ENCODE data around the gene SLC5A6.
"Not testable (repeated sequence)": the region's sequence is repeated elsewhere in the genome, so short reads cannot be mapped to it uniquely, and the experiment has no call there.

Gene SLC5A6

GRCh38 chr2:27204566-27204965, 7.5 kb downstream of the SLC5A6 start:
- no peak for DNase-seq (ENCODE audit: low read depth)

DNA sequence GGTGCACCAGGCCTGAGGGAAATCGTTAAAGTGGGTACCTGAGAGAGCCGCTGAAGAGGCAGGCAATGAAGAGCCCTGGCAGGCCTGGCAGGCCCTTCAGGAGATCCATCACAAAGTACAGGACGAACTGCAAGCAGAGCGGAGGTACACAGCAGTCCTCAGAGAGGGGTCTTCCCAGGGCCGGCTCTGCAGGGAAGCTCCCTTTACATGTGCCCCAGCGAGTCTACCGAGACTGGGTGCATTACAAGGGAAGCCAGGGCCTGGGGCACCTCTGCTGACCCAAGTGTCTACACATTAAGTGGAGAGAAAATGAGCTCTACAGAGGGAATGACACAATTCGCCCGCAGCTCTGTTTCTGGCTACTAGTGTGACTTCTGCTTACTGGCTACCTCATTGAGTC, 8.3 kb downstream of the SLC5A6 start:
- DNase-seq (ENCODE audit: low read depth) = no peak

DNA sequence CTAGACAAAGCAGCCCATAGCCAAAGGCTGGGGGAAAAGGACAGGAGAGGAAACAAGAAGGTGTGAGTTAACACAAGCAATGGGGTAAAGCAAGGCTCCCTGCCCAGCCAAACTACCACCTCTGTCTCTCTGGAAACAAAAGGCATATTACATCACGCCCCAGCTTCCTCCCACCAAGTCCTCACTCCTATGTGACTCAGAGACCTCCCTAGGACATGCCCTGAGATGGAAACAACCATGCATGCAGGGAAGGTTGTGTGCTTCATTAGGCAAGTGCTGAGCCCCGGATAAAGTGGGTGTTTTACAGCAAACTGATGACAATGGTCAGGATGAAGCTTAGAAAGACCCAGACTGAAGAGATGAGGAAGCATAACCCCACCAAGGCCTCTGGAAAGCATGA, 9.2 kb downstream of the SLC5A6 start:
- no peak for DNase-seq (ENCODE audit: low read depth)

- no peak for DNase-seq (ENCODE audit: low read depth)
Observed at GRCh38 chr2:27201675-27202074, 10.4 kb downstream of the SLC5A6 start.

- DNase-seq (ENCODE audit: low read depth) = no peak
Observed at GRCh38 chr2:27199241-27199640, 12.8 kb downstream of the SLC5A6 start.

GRCh38 chr2:27198627-27199026, 13.4 kb downstream of the SLC5A6 start:
- no peak for DNase-seq (ENCODE audit: low read depth)

DNA sequence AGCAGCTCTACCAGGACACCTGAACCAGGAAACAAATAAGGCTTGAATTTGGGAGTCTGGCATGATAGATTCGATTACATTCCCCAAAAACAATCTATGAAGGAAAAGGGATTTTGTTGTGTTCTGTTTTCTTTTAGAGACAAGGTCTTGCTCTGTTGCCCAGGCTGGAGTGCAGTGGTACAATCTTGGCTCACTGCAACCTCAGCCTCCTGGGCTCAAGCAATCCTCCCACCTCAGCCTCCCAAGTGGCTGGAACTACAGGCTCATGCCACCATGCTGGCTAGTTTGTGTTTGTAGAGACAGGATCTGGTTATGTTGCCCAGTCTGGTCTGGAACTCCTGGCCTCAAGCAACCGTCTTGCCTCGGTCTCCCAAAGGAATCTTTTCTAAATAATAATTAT, 14.0 kb downstream of the SLC5A6 start:
- DNase-seq (ENCODE audit: low read depth) = not testable (repeated sequence)

GRCh38 chr2:27195799-27196198, 16.3 kb downstream of the SLC5A6 start:
- not testable (repeated sequence) for DNase-seq (ENCODE audit: low read depth)

GRCh38 chr2:27194538-27195354, 17.3 kb downstream of the SLC5A6 start:
- DNase-seq (ENCODE audit: low read depth) = no peak

- no peak for DNase-seq (ENCODE audit: low read depth)
Observed at GRCh38 chr2:27191070-27191829, 20.8 kb downstream of the SLC5A6 start.

- no peak for DNase-seq (ENCODE audit: low read depth)
Observed at GRCh38 chr2:27189989-27190388, 22.1 kb downstream of the SLC5A6 start.

DNA sequence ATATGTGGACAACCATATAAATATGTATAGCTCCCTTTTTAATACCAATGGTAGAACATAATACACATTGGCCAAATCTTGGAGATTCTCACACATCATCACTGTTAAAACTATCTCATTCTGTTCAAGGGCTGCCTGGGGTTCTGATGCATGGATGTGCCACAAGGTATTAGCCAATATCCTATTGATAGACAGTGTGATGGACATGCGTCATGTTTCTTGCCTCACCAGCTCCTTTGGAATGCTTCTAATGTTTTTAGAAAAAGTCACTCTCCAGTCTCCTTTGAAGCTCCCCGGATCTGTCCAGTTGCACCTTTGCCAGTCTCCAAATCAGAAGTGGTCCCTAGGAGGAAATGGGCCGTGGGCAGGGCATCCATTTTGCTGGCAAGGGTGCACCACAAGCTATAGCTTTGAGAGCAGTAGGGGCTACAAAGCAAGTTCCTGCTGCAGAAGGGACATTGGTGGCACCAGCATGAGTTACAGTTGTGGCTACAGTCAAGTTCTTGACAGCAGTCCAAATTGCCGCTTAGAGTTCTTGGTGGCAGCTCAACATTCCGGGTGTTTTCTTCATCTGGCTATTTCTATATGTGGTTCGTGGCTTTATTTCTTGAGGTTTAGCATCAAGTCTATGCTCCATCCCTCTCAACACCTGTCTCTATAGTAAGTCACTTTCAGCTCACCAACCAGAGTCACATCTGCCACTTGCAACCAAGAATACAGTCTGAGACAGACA, 25.3 kb downstream of the SLC5A6 start:
- DNase-seq (ENCODE audit: low read depth) = no peak

DNA sequence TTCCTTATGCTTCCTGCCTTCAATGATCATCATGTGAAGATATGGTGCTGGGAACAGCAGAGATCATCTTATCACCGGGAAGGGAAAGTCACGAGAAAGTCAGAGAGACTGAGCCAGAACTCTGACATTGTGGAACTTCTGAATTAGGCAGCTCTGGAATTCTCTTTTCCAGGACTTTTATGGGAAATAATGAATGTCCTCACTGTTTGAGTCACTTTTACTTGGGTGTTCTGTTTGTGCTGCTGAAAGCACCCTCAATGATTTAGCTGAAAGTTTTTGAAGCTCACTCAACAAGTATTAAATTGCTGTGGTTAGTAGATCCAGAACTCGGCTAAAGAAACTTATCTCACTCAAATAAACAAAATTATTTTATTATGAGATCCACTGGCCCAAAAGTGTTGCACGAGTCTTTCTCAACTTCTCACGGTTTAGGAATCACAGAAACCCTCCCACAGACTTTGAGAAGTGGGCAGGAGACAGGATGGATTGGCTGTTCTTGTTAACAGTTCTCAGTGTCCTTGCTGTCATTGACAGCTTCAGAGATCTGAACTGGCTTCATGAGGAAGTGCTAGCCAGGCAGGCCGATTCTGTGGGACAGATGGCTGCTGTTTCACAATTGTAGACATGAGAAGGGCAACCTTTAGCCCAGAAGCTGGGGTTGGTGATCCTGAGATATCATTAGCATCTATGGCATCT, 26.6 kb downstream of the SLC5A6 start:
- no peak for DNase-seq (ENCODE audit: low read depth)

DNA sequence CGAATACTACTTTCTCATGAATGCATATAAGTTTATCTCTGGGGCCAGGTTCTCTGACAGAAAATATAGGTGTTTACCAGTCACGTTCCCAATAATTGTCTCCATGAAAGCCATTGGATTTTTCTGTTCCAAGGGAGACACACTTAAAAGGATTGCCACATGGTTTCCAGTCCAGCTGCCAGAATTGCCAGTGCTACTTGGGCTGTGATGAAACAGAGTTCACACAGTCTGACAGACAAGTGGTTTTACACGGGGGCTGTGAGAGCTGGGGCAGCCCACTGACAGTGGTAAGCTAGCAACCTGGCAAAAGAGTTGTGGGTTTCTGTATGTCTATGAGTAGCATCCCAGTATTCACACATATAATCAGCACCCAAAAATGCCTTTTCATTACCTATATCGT, 28.0 kb downstream of the SLC5A6 start:
- DNase-seq (ENCODE audit: low read depth) = no peak

DNA sequence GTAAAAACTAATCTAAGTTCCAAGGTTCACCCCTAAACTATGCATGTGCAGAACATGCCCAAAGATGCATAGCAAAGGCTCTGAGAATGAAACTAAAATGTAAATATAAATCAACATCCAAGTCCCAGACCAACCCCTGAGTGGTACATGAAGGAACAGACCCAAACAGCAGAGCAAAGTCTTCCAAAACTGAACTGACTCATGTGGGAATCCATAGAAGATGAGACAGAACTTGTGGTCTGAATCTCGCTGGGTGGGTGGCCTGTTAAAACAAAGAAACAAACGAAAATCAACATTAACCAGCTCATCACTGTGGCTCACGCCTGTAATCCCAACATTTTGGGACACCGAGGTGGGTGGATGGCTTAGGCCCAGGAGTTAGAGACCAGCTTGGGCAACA, 29.7 kb downstream of the SLC5A6 start:
- no peak for DNase-seq (ENCODE audit: low read depth)

GRCh38 chr2:27179344-27180000, 32.6 kb downstream of the SLC5A6 start:
- DNase-seq (ENCODE audit: low read depth) = no peak

- DNase-seq (ENCODE audit: low read depth) = no peak
Observed at GRCh38 chr2:27178469-27178868, 33.6 kb downstream of the SLC5A6 start.

DNA sequence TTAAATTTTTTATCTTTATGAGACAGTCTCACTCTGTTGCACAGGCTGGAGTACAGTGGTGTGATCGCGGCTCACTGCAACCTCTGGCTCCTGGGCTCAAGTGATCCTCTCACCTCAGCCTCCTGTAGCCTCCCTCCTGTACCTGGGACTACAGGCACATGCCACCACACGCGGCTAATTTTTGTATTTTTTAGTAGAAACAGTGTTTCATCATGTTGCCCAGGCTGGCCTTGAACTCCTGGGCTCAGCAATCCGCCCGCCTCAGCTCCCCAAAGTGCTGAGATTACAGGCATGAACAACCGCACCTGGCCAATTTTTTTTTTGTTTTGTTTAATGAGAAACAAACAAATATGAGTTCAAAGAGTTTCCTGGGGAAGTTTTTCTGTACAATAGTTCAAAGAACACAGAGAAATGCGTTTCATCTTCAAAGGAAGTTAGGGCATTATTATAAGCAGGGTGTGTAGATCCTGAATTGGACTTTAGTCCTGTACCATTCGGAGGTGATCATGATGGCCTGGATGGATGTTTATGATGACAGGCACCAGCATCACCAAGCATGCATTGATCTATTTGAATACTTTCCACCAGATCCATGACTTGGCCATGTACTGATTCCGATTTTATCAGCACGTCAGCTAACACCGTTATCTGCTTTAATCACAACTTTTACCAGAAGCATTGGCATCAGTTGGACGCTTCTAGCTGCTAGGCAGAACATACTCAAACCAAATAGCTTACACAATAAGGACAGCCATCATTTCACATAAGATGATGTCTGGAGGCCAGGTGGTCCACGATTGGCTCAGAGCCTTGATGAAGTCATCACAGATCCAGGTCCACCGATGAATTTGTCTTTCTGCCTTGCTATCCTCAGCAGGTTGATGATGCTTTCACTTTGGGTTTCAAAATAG, 34.4 kb downstream of the SLC5A6 start:
- no peak for DNase-seq (ENCODE audit: low read depth)

DNA sequence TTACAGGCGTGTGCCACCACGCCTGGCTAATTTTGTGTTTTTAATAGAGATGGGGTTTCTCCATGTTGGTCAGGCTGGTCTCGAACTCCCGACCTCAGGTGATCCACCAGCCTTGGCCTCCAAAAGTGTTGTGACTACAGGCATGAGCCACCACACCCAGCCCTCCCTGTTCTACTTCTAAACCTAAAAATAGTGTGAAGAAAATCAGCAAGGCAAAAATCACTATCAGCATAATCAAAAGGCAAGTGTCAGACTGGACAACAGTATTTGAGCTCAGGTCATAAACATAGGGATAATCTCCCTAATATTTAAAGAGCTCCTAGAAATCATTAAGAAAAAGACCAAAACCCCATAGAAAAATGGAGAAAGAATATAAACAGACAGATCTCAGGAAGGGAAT, 36.3 kb downstream of the SLC5A6 start:
- DNase-seq (ENCODE audit: low read depth) = not testable (repeated sequence)

DNA sequence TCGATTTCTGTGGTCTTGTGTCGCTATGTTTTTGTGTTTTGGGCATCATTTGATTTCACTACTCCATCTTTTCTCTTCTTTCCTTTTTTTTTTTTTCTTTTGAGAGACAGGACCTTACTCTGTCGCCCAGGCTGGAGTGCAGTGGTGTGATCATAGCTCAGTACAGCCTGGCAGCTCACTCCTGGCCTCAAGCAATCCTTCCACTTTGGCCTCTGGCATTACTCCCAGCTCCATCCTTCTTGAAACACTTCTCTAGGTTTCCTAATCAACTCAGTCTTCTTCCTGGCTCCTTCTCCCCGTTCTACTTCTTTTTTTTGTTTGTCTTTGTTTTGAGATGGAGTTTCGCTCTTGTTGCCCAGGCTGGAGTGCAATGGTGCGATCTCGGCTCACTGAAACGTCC, 36.7 kb downstream of the SLC5A6 start:
- no peak for DNase-seq (ENCODE audit: low read depth)

DNA sequence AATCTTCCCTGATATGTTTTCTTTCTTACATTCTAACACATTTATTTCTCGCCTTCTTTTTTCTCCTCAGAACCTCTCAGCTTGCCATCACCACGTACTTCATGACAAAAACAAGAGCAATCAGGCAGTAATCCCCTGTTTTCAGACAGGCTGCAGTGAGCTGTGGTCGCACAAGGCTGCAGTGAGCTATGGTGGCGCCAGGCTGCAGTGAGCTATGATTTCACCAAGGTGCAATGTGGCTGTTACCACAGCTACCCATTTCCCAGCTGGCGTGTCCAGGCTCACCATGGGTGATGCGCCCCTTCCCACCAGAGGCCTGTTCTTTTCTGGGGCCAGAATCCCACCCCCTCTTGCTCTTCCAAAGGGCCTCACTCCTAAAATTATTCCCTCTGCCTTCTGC, 37.4 kb downstream of the SLC5A6 start:
- DNase-seq (ENCODE audit: low read depth) = no peak

All from activated T-helper 9 cell treated with anti-CD3 and anti-CD28 coated beads, Interleukin-2, amount 50 U/mL, for 16 hours (primary cell).